NCI-H1436 (cell line): ENCODE data around the gene ITGB3.
"Not testable (repeated sequence)": the region's sequence is repeated elsewhere in the genome, so short reads cannot be mapped to it uniquely, and the experiment has no call there.

Experiments used
- DNase-seq: peaks from one replicate; lab custom pipeline; 2025; lab: John Stamatoyannopoulos, UW

The ITGB3 gene

DNA sequence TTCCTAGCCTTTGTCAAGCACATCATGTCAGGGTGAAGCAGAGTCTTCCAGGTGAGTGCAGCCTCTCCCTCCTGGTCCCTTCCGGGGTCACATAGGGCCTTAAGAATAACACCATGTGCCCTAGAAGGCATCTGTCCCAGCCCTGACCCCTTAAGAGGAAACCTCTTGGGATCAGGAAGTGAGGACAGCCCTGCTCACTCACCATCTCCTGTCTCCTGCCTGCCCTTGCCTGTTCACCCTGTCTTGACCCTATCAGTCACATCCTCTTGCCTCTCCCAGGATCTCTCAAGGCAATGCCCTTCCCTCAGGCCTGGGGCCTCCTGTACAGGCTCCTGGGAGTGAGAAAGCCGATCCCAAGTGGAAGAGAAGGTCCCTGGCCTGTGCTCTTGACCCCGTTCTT is 30.6 kb upstream of the ITGB3 start:
- no peak for DNase-seq

DNA sequence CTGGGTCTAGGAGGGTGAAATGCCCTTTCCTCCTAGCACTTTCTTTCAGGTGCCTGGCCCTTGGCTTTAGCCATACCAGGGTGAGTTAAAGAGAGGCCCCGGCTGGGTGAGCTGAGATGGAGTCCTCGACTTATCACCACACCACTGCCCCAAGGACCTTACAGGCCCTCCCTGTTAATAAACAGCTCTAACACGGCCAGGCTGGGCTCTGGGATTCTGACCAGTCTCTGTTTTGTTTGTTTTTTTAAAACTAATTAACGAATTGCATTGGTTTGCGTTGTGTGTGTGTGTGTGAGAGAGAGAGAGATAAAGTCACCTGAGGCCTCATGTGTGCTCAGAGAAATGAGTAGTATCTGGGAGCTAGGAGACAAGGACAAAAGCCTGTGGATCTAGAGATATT is 30.2 kb upstream of the ITGB3 start:
- DNase-seq: no peak

DNA sequence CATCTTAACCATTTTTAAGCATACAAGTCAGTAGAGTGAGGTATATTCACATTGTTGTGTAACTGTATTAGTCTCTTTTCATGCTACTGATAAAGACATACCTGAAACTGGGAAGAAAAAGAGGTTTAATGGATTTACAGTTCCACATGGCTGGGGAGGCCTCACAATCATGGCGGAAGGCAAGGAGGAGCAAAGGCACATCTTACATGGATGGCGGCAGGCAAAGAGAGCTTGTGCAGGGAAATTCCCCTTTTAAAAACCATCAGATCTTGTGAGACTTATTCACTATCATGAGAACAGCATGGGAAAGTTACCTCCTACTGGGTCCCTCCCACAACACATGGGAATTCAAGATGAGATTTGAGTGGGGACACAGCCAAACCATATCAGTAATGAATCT is 29.6 kb upstream of the ITGB3 start:
- DNase-seq: not testable (repeated sequence)

DNA sequence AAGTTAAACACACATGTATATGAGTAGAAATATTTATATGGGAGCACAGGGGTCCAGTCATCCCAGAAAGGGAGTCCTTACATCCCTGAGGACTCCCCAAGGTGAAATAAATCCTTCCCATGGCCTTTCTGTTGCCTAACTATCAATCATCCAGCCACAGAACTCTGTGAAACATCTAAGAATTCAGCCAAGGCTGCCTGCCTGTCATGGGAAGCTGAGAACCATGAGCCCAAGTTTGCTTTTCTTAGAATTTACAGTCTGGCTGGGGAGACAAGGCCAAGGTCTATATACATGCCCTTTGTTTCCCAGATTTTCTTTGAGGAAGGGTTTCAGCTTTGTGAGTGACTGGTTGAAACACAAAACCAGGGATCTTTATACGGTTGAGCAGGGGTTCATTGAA is 28.7 kb upstream of the ITGB3 start:
- DNase-seq: no peak

DNA sequence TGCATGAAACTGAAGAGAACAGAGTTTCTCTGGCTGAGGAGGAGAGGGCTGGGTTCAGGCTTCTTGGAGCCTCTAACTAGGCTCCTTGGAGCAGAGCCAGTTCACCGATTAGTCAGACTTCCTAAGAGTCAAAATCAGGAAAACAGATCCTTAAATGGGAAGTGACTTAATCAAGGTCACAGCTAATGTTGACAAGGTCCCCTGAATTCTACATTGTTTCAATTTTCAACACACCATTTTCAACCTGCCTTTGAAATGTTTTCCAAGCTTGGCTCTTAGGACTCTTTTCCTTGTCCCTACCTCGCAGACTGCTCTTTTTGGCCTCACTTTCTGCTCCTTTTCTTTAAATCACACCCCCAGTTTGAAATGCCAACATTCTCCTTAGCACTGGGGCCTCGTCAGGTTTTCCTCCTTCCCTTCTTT is 28.2 kb upstream of the ITGB3 start:
- DNase-seq: no peak

DNA sequence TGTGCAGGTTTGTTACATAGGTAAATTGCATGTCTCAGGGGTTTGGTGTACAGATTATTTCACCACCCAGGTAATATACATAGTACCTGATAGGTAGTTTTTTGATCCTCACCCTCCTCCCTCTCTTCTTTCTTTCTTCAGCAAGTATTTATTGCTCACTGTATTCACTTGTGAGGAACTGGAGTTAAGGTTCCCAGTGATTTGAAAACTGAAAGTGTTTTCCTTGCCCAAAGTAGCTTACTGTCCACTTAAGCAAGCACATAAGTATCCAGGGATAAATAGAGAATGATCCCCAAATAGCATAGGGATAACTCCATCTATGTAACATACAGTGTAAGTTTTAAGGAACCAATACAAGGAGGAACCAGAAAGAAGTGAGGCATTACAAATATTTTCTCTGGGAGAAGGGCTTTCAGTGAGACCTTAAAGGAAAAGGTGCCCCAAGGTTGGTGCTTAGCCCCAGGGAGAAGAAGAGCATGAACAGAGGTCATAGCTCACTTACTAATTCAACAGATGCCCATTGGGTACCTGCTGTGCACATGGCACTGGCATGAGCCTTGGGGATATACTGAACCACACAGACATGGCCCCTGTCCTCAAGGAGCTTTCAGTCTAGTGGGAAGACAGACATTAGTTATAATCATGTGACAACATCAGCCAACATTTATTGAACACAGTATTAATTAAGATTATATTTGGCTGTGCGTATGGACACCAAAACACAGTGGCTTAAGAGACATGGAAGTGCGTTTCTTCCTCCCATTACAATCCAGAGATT is 27.5 kb upstream of the ITGB3 start:
- DNase-seq: no peak

DNA sequence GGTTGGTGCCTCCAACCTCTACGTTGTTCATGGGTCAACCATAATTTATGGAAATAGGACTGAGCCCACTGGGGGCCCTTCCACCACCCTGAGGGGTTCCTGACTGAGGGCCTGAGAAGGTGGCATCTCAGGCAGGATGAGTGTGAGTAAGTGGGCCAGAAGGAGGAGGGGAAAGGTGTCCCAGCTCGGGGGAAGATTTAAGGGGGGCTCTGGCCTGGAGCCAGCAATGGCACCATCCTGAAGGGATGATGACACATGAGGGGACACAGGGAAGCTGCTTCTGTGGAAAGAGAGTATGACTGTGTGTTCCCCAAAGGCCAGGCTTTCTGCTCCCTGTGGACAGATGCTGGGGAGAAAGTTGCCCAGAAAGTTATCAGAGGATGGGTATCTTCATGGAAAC is 25.8 kb upstream of the ITGB3 start:
- DNase-seq: no peak

DNA sequence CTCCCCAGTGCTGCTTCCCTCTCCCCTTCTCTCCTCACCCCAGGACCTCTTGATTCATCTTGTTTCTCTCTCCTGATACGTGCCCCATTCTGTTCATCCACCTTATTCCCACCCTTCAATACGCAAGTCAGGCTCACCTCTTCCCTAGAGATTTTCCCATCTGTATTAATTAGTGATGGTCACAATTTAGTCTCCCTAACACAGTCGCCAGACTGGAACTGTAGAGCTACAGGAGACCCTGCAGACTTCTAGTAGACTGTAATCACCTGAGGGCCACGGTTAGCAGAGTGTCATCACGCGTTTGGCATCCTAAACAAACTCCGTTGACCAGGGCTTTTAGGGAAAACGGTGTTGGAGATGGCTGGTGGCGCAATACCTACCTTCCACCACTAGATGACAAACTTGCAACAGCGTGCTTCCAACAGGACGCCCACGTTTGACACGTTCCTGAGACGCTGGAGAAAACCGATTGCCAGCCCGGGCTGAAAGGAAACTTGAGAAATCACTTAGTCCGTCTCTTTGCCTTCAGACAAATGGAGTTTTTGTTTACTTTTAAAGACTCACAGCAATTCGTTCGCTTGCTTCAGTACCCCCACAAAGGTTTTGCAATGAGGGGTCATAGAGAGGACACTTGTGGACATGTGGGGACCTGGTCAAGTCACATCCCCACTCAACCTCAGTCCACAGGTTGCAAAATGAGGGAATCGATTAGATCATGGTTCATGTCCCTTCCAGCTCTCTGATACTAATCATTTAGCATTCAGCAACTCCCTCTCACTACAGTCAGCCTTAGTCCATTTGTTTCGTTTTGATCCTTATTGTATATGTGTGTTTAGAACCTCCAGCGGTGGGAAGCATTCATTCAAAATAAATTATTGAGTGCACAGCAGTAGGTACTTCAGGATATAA is 23.8 kb upstream of the ITGB3 start:
- peak; percentile 83 for DNase-seq

DNA sequence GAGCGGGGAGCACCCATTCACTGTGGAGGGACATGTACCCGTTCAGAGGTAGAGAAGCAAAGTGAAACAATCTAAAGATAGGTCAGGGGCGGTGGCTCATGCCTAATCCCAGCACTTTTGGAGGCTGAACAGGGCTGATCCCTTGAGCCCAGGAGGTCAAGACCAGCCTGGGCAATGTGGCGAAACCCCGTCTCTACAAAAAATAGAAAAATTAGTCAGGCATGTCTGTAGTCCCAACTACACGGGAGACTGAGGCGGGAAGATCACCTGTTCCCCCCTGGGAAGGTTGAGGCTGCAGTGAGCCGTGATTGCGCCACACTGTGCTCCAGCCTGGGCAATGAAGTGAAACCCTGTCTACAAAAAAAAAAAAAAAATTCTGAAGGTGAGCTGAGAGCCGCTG is 22.8 kb upstream of the ITGB3 start:
- no peak for DNase-seq

DNA sequence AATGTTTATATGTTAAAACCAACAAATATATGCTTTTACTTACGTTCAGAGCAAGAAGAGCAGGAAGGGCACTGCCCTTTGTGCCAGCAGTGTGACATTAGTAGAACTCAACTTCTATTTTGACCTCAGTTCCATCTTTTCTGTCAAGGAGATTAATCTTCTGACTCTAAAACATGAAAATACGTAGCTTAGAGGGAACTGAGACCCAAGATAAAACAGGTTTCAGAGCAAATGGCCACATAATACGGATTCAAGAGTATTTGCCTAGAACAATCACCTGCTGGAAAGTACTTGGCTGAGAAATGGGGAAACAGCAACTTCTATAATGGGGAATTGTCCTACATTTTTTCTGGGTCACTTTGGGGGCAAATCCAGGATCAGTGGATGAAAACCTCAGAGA is 22.3 kb upstream of the ITGB3 start:
- DNase-seq: no peak

DNA sequence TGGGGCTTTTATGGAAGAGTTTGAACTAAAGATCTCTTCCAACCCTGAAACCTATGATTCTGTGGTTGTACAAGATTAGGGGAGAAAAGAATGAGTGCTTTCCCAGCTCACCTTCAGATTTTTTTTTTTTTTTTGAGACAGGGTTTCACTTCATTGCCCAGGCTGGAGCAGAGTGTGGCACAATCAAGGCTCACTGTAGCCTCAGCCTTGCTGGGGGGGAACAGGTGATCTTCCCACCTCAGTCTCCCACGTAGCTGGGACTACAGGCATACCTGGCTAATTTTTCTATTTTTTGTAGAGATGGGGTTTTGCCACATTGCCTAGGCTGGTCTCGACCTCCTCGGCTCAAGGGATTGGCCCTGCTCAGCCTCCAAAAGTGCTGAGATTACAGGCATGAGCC is 21.8 kb upstream of the ITGB3 start:
- DNase-seq: no peak

DNA sequence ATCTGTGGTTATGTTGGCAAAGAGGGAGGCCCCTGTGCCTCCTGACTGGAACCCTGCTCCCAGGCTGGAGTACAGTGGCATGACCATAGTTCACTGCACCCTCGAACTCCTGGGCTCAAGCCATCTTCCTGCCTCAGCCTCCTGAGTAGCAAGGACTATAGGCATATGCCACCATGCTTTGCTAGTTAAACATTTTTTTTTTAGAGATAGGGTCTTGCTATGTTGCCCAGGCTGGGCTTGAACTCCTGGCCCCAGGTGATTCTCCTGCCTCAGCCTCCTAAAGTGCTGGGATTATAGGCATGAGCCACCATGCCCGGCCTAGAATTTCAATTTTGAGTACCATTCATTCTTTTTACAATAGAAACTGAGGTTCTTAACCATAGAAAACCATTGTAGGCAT is 21.2 kb upstream of the ITGB3 start:
- no peak for DNase-seq

DNA sequence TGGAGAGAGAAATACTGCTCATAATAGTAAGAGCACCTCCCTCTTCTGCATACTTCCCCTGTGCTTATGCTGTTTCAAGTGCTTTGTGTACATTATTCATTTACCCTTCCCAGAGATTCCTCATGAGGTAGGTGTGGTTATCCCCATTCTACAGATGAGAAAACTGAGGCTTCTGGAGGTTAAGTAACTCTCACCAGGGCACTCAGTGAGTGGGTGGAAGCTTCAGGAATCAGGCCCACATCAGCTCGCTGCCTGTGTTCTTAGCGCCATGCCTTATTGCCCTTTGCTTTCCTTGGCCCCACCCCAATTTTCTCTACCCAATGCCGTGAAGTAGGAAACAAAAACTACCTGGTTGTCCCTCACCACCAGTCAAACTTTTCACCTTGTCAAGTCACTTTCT is 18.1 kb upstream of the ITGB3 start:
- DNase-seq: no peak

DNA sequence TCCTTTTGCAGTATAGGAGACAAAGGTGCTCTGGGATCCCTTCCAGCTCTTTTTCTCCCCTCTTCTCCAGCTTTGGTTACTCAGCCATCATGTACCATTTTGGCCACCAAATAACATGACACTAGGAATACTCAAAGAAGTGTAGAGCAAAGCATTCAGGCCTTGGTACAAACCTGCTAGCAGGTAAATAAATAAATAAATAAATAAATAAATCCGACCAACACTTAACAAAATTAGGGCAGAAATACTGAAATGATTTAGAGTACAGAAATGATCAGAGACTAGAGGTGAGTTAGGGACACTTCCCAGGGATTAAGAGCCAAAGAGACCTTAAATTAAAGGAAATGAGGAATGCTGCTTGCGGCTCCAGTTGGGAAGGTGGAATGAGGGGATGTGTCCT is 17.7 kb upstream of the ITGB3 start:
- DNase-seq: no peak

DNA sequence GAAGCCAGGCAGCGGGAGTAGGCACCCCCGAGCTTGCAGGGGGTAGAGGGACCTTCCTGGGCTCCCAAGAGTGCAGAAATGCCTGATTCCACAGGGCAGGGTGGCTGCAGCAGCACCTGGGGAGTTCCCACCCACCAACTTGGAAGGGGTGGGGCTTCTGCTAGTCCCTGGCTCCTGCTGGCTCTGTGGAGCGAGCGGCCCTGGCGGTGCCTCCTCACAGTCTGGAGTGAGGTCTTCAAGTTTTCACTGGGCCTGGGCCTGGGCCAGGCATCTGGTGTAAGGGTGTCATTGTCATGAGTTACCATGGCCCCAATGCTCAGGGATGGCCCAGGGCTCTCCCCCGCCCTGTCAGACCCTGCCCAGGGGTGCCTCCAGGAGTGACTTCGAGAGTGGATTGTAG is 15.8 kb upstream of the ITGB3 start:
- no peak for DNase-seq

DNA sequence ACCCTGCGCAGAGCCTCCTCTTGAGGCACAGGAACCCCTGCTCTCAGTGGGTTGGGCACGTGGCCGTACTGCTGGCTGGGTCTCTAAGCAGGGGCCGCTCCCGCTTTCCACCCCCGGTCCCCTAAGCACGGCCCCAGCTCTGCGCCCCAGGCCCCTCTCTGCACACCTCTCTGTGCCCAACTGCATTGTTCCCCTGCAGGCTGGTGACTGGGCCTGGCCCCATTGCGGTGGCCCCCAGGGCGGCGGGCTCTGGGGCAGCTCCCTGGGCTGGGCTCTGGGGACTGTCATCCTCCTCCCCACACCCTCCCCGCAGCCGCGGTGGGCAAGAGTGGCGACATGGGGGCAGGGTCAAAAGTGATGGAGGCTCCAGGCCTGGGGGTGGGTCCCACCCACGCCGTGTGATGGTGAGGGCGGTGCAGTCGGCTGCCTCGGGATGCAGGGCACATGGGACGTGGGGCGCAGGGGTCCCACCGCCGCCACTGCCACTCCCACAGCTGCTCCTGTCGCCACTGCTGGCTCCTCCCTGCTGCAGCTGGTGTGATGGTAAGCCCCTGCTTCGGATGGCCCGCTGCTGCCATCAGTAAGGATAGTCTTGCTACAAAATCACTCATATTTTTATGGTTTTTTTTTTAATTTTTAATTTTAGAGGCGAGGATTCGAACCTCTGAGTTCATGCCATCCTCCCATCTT is 15.2 kb upstream of the ITGB3 start:
- no peak for DNase-seq

DNA sequence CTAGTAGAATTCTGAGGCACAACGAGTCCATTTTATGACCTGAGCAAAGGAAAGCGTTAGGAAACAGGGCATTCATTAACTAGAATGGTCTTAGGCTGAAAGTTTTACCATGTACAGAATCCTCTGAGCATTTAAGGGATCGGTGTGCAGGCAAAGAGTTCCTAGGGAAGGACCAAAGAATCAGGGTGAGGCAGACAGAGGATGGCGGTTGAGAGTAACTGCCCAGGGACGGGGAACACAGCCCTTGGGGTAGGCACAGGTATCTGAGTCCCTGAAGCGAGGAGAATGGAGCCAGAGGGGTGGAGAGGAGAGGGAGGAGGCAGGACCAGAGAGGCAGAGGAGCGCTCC is 14.0 kb upstream of the ITGB3 start:
- no peak for DNase-seq

DNA sequence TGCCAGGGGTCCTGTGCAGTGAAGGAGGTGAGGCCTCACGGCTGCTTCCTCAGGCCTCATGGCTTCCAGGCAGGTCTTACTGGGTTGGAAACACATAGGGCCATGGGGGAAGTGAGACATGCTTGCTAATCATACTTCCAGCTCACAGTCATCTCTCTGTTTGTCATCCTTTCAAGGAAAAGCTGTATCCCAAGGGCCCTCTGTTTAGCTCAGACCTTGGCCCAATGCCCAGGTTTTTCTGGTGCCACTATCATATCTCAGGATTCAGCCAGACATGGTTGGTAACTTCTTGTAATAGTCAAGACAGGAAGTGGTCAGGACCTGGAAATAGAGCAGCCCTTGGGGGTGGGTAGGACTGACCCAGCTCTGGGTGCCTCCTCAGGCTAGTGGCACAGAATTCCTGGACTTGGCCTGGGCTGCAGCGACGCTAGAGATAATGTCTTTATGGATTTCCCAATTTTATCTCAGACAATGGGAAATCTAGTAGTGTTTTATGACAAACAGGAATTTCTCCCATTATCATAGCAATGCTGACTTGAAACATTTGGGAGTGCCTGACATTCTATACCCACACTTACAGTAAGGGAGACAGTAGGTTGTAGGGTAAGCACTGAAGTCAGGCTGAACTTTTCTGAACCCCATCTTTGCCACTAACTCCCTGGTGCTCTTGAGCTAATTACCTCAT is 13.5 kb upstream of the ITGB3 start:
- peak; percentile 68 for DNase-seq

DNA sequence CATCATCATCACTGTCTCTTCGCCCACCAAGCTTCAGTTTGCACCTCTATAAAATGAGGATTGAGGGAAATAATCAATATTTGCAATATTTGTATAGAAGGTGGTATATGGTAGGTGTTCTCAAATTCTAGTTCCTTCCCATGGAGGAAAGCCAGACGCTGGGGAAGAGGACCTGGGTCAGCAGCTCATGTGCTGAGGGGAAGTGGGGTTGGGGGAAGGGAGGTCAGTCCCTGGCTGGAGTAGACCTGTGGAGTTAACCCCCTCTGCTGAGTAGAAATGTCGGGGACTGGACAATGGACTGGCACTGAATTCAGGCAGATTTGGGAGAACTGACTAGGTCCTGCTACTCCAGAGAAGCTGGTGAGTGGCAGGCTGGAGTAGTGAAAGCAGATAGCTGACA is 12.8 kb upstream of the ITGB3 start:
- DNase-seq: no peak

DNA sequence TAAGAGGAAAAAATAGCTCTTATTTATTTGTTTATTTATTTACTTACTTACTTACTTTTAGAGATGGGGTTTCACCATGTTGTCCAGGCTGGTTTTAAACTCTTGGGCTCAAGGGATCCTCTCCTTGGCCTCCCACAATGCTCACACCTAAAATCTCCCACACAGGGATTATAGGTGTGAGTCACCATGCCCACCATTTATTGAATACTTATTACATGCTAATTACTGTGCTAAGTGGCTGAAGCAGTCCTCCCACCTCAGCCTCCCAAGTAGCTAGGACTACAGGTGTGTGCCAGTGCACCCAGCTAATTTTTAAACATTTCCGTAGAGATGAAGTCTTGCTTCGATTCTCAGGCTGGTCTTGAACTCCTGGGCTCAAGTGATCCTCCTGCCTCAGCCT is 11.0 kb upstream of the ITGB3 start:
- DNase-seq: no peak

DNA sequence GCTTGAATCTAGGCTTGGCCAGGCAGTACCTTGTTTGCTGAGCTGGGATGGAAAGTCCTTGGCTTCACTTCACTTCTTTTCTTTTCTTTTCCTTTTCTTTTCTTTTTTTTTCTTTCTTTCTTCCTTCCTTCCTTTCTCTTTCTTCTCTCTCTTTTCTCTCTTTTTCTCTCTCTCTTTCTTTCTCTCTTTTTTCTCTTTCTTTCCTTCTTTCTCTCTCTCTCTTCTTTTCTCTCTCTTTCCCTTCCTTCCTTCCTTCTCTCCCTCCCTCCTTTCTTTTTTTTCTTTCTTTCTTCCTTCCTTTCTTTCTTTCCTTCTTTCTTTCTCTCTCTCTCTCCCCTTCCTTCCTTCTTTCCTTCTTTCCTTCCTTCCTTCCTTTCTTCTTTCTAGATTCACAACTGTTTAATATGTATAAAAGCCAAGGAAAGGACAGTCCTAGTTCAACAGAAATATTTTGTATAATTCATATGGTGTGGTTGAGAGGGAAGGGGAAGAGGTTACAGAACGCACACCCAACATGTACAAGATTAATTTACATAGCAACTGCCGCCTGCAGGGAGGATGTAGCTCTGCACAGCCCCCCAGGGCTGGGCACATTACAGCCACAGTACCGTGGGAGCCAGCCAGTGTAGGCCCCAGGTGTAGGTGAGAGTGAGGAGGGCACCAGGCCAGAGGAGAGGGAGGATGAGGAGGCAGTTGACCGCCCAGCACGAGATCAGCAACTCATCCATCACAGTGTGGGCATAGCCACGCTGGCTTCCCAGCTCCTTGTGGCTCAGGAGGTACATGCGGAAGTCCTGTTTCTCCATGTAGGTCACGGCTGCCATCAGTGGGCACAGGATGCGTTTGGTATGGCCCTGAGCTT is 9.7 kb upstream of the ITGB3 start:
- DNase-seq: no peak
